ENCODE results near the gene TANGO6. TPM values are rescaled to one million over a fixed set of nuclear protein-coding genes. Genes with fewer than 3 reads are reported as not detected.

Gene TANGO6
- total RNA-seq, 2 donors from 2014 or later, result 9.6 to 15.3 TPM

GRCh38 chr16:68892214-68892613 is 48.9 kb downstream of the TANGO6 start:
- H3K4me1 Mint-ChIP-seq, result peaks cover 7% of the 10 kb centered on the region
- H3K9ac ChIP-seq (ENCODE audit: extremely low read depth, low read length, poor library complexity, severe bottlenecking), result no peak overlapping the region
- H3K27me3 ChIP-seq (ENCODE audit: control insufficient read depth, insufficient read depth, low read length, poor library complexity, severe bottlenecking), result no peaks in the 10 kb centered on the region
- H3K27ac ChIP-seq (ENCODE audit: low read depth, low read length), result no peak overlapping the region
- no peaks in the 10 kb centered on the region for H3K9me3 ChIP-seq (ENCODE audit: control insufficient read depth, low read length)
- TF ChIP-seq, protein P1, sequence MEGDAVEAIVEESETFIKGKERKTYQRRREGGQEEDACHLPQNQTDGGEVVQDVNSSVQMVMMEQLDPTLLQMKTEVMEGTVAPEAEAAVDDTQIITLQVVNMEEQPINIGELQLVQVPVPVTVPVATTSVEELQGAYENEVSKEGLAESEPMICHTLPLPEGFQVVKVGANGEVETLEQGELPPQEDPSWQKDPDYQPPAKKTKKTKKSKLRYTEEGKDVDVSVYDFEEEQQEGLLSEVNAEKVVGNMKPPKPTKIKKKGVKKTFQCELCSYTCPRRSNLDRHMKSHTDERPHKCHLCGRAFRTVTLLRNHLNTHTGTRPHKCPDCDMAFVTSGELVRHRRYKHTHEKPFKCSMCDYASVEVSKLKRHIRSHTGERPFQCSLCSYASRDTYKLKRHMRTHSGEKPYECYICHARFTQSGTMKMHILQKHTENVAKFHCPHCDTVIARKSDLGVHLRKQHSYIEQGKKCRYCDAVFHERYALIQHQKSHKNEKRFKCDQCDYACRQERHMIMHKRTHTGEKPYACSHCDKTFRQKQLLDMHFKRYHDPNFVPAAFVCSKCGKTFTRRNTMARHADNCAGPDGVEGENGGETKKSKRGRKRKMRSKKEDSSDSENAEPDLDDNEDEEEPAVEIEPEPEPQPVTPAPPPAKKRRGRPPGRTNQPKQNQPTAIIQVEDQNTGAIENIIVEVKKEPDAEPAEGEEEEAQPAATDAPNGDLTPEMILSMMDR (conservative IDR thresholded peaks at IDR 0.05), result no peak
- H3K4me3 Mint-ChIP-seq, result no peak overlapping the region
- no peak overlapping the region for H3K4me3 ChIP-seq (ENCODE audit: low read length)
- H3K27ac Mint-ChIP-seq, result no peak overlapping the region
- H3K36me3 ChIP-seq (ENCODE audit: control insufficient read depth, insufficient read depth, low read length), result no peaks in the 10 kb centered on the region
- H3K4me1 ChIP-seq (ENCODE audit: control insufficient read depth, insufficient read depth, low read length), result peaks cover 2% of the 10 kb centered on the region
- no peaks in the 10 kb centered on the region for H3K36me3 Mint-ChIP-seq (ENCODE audit: low read depth)
- 75 to 82% methylated on average over 5 to 8 of the region's 8 CpGs for WGBS, 2 experiments (ENCODE audit: insufficient coverage in 1 of 2, insufficient read length in 1 of 2)
- H3K27me3 Mint-ChIP-seq (ENCODE audit: insufficient read depth), result no peaks in the 10 kb centered on the region
- H3K9me3 Mint-ChIP-seq, result no peaks in the 10 kb centered on the region
- DNase-seq, result no peak

DNA sequence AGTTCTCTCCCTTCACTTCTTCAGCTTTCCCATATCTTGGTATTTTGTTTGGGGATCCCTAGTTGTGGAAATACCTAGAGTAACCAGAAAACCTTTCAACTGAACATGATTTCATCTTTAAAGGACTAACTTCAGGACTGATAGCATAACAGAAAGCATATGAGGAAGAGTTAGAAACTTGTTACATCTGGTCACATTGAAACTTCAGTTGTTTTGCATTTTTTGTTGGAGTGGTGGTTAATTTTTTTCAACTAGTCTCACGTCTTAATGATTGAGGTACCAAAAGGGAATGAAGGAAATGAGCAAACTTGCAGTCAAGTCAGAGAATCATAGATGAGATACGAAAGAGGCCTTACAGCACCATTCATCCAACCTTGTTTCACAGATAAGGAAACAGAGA is 49.6 kb downstream of the TANGO6 start:
- no peaks in the 10 kb centered on the region for H3K36me3 Mint-ChIP-seq (ENCODE audit: low read depth)
- Histone ChIP-seq H3K36me3 (ENCODE audit: control insufficient read depth, insufficient read depth, low read length) (no peaks in the 10 kb centered on the region), H3K27ac (ENCODE audit: low read depth, low read length) (no peak overlapping the region), H3K4me3 (ENCODE audit: low read length) (no peak overlapping the region), H3K4me1 (ENCODE audit: control insufficient read depth, insufficient read depth, low read length) (peaks cover 2% of the 10 kb centered on the region), H3K27me3 (ENCODE audit: control insufficient read depth, insufficient read depth, low read length, poor library complexity, severe bottlenecking) (no peaks in the 10 kb centered on the region), H3K9me3 (ENCODE audit: control insufficient read depth, low read length) (no peaks in the 10 kb centered on the region), H3K9ac (ENCODE audit: extremely low read depth, low read length, poor library complexity, severe bottlenecking) (no peak overlapping the region)
- no peak overlapping the region for H3K4me3 Mint-ChIP-seq
- TF ChIP-seq, protein P1 (conservative IDR thresholded peaks at IDR 0.05), result no peak
- no peak for DNase-seq
- H3K4me1 Mint-ChIP-seq, result peaks cover 7% of the 10 kb centered on the region
- 89 to 100% methylated on average over 2 of the region's 2 CpGs for WGBS, 2 experiments (ENCODE audit: insufficient coverage in 1 of 2, insufficient read length in 1 of 2)
- no peaks in the 10 kb centered on the region for H3K9me3 Mint-ChIP-seq
- H3K27me3 Mint-ChIP-seq (ENCODE audit: insufficient read depth), result no peaks in the 10 kb centered on the region
- H3K27ac Mint-ChIP-seq, result no peak overlapping the region

GRCh38 chr16:68893710-68894705 is 50.7 kb downstream of the TANGO6 start:
- no peaks in the 10 kb centered on the region for H3K27me3 Mint-ChIP-seq (ENCODE audit: insufficient read depth)
- Histone ChIP-seq H3K27ac (ENCODE audit: low read depth, low read length) (no peak overlapping the region), H3K9me3 (ENCODE audit: control insufficient read depth, low read length) (no peaks in the 10 kb centered on the region), H3K4me1 (ENCODE audit: control insufficient read depth, insufficient read depth, low read length) (peaks cover 2% of the 10 kb centered on the region), H3K9ac (ENCODE audit: extremely low read depth, low read length, poor library complexity, severe bottlenecking) (no peak overlapping the region), H3K4me3 (ENCODE audit: low read length) (peak overlapping the region; percentile 53), H3K36me3 (ENCODE audit: control insufficient read depth, insufficient read depth, low read length) (no peaks in the 10 kb centered on the region), H3K27me3 (ENCODE audit: control insufficient read depth, insufficient read depth, low read length, poor library complexity, severe bottlenecking) (no peaks in the 10 kb centered on the region)
- TF ChIP-seq, protein P1 (conservative IDR thresholded peaks at IDR 0.05), result no peak
- WGBS, 2 experiments (ENCODE audit: insufficient coverage in 1 of 2, insufficient read length in 1 of 2), result 89 to 97% methylated on average over 5 to 10 of the region's 11 CpGs
- DNase-seq, result peak; percentile 78
- H3K4me1 Mint-ChIP-seq, result peaks cover 7% of the 10 kb centered on the region
- H3K4me3 Mint-ChIP-seq, result no peak overlapping the region
- H3K36me3 Mint-ChIP-seq (ENCODE audit: low read depth), result no peaks in the 10 kb centered on the region
- no peaks in the 10 kb centered on the region for H3K9me3 Mint-ChIP-seq
- no peak overlapping the region for H3K27ac Mint-ChIP-seq
